ENCODE measurements around the gene PTDSS2. TPM values are rescaled to one million over a fixed set of nuclear protein-coding genes. Genes with fewer than 3 reads are reported as not detected.
"Not testable (repeated sequence)": the region's sequence is repeated elsewhere in the genome, so short reads cannot be mapped to it uniquely, and the experiment has no call there.

The PTDSS2 gene
- total RNA-seq (2014; rRNA removed; shearing (Covaris generic)), result 13.2 and 16.8 TPM in 2 replicates

GRCh38 chr11:449889-450808 is at the start of gene PTDSS2:
Gene PTDSS2 (plus strand): TSS chr11:450279. CDS start chr11:450456, 177 bp downstream.
- peak; percentile 92 for DNase-seq (ENCODE audit: low read depth)

GRCh38 chr11:401196-401595 is 48.9 kb upstream of the PTDSS2 start:
- not testable (repeated sequence) for DNase-seq (ENCODE audit: low read depth)

- DNase-seq (ENCODE audit: low read depth), result no peak
These were observed 46.9 kb upstream of the PTDSS2 start for GRCh38 chr11:403021-403760.

- no peak for DNase-seq (ENCODE audit: low read depth)
These were observed 46.2 kb upstream of the PTDSS2 start for GRCh38 chr11:403761-404431.

GRCh38 chr11:404551-405264 is 45.4 kb upstream of the PTDSS2 start:
- no peak for DNase-seq (ENCODE audit: low read depth)

GRCh38 chr11:405323-405953 is 44.6 kb upstream of the PTDSS2 start:
- DNase-seq (ENCODE audit: low read depth), result no peak

- no peak for DNase-seq (ENCODE audit: low read depth)
These were observed 43.9 kb upstream of the PTDSS2 start for GRCh38 chr11:405954-406795.

- DNase-seq (ENCODE audit: low read depth), result peak; percentile 78
These were observed 43.1 kb upstream of the PTDSS2 start for GRCh38 chr11:406796-407650.

- no peak for DNase-seq (ENCODE audit: low read depth)
These were observed 42.4 kb upstream of the PTDSS2 start for GRCh38 chr11:407651-408123.

GRCh38 chr11:408154-409007 is 41.7 kb upstream of the PTDSS2 start:
- DNase-seq (ENCODE audit: low read depth), result no peak

GRCh38 chr11:409008-409599 is 41.0 kb upstream of the PTDSS2 start:
- no peak for DNase-seq (ENCODE audit: low read depth)

GRCh38 chr11:409600-410483 is 40.2 kb upstream of the PTDSS2 start:
- no peak for DNase-seq (ENCODE audit: low read depth)

GRCh38 chr11:410711-411110 is 39.4 kb upstream of the PTDSS2 start:
- not testable (repeated sequence) for DNase-seq (ENCODE audit: low read depth)

- not testable (repeated sequence) for DNase-seq (ENCODE audit: low read depth)
These were observed 38.6 kb upstream of the PTDSS2 start for GRCh38 chr11:411520-411919.

- no peak for DNase-seq (ENCODE audit: low read depth)
These were observed 37.4 kb upstream of the PTDSS2 start for GRCh38 chr11:412641-413119.

All from RPMI7951 (cell line).